Lower leg skin (tissue), 4 donors: ENCODE results near the gene KRTAP10-10. TPM values are rescaled to one million over a fixed set of nuclear protein-coding genes. Genes with fewer than 3 reads are reported as not detected.
"Not testable (repeated sequence)": the region's sequence is repeated elsewhere in the genome, so short reads cannot be mapped to it uniquely, and the experiment has no call there.

Source experiments
- DNase-seq, 2 donors: peaks; one replicate each; pipeline ENCODE4 v3.0.0-alpha.2; 2019; ENCODE audit warnings: low spot score in 2 of 2
- H3K4me3 ChIP-seq: fragments of 200-600 bp; sonication (generic); 2 replicates; pipeline ENCODE4 v1.5.1; 2017; ENCODE audit warnings: mild to moderate bottlenecking, low read depth; ENCODE audit not compliant: poor library complexity, severe bottlenecking
- POLR2A ChIP-seq, 2 donors: fragments of 450-650 bp; IDR thresholded peaks; one replicate each; pipeline ENCODE4 v1.6.1; 2016 to 2017; ENCODE audit warnings: antibody characterized with exemption in 2 of 2, mild to moderate bottlenecking in 1 of 2, moderate library complexity in 1 of 2
- WGBS, 2 donors: methylation state at CpG; one replicate each; pipeline ENCODE4 v1.1.5; 2018; 5-methylcytosine and 5-hydroxymethylcytosine counted together
- intact Hi-C: fragments of 100-400 bp; cut with DNase I; formaldehyde crosslinking; loops from one replicate; pipeline ENCODE4 v1.15.0; 2023; ENCODE audit warnings: low total_unique reads
- total RNA-seq, 4 donors: library from RNA; depleted of rRNA; stranded (reverse); fragments of >200 nt; gene quantifications; one replicate each; pipeline ENCODE4 v1.1.0, GENCODE V29; 2016
- TF ChIP-seq, protein P1 (sequence below), 3 donors: fragments of 450-650 bp; IDR thresholded peaks; one replicate each; pipeline ENCODE4 v1.5.1; 2016; ENCODE audit warnings: antibody characterized with exemption in 3 of 3, mild to moderate bottlenecking in 3 of 3, moderate library complexity in 2 of 3

Gene KRTAP10-10, protein sequence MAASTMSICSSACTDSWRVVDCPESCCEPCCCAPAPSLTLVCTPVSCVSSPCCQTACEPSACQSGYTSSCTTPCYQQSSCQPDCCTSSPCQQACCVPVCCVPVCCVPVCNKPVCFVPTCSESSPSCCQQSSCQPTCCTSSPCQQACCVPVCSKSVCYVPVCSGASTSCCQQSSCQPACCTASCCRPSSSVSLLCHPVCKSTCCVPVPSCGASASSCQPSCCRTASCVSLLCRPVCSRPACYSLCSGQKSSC
- total RNA-seq, result 1 to 10 TPM in 1 of 4 donors, not detected in 3; 5.3 TPM

DNA sequence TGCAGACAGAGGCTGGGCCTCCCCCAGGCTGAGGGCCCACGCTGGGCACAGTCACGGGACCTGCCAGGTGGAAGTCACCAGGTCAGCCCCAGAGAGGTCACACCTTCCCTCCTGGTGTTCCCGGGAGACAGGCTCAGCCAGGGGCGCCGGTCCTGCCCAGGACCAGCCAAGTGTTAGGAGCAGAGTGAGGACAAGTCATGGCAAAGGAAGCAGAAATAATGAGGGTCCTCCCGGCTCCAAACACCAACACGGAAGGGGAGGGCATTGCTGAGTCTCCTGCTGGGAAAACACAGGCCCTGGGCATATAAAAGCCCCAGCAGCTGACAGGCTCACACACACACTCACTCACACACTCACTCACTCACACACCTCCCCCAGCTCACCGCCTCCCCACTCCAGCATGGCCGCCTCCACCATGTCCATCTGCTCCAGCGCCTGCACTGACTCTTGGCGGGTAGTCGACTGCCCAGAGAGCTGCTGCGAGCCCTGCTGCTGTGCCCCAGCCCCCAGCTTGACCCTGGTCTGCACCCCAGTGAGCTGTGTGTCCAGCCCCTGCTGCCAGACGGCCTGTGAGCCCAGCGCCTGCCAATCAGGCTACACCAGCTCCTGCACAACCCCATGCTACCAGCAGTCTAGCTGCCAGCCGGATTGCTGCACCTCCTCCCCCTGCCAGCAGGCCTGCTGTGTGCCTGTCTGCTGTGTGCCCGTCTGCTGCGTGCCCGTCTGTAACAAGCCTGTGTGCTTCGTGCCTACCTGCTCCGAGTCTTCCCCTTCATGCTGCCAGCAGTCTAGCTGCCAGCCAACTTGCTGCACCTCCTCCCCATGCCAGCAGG lies at the start of gene KRTAP10-10:
Gene KRTAP10-10 (plus strand): TSS at position 339 of the 833 bp plus-strand sequence. CDS start 62 bp downstream, at position 401.
- intact Hi-C loops, result no loop called here
- TF ChIP-seq, protein P1, sequence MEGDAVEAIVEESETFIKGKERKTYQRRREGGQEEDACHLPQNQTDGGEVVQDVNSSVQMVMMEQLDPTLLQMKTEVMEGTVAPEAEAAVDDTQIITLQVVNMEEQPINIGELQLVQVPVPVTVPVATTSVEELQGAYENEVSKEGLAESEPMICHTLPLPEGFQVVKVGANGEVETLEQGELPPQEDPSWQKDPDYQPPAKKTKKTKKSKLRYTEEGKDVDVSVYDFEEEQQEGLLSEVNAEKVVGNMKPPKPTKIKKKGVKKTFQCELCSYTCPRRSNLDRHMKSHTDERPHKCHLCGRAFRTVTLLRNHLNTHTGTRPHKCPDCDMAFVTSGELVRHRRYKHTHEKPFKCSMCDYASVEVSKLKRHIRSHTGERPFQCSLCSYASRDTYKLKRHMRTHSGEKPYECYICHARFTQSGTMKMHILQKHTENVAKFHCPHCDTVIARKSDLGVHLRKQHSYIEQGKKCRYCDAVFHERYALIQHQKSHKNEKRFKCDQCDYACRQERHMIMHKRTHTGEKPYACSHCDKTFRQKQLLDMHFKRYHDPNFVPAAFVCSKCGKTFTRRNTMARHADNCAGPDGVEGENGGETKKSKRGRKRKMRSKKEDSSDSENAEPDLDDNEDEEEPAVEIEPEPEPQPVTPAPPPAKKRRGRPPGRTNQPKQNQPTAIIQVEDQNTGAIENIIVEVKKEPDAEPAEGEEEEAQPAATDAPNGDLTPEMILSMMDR (IDR thresholded peaks at IDR 0.05), result no peak
- no peak for TF ChIP-seq POLR2A (IDR thresholded peaks at IDR 0.05)
- peak in 1 of 2 donors; percentile 68 for DNase-seq
- H3K4me3 ChIP-seq, result no peak within 1 kb of the TSS
- WGBS, 2 donors, result 53 to 56% methylated on average over 21 of the region's 21 CpGs

GRCh38 chr21:44589094-44589493 lies 48.1 kb upstream of the KRTAP10-10 start:
- WGBS, 2 donors, result 93 to 95% methylated on average over 2 of the region's 2 CpGs
- H3K4me3 ChIP-seq, result no peak overlapping the region
- no peak for DNase-seq
- intact Hi-C loops, result no loop called here
- TF ChIP-seq, protein P1 (IDR thresholded peaks at IDR 0.05), result no peak
- TF ChIP-seq POLR2A (IDR thresholded peaks at IDR 0.05), result no peak

- DNase-seq, result peak in 1 of 2 donors; percentile 77
- 83 to 85% methylated on average over 22 to 24 of the region's 24 CpGs for WGBS, 2 donors
- TF ChIP-seq POLR2A (IDR thresholded peaks at IDR 0.05), result no peak
- TF ChIP-seq, protein P1 (IDR thresholded peaks at IDR 0.05), result no peak
- no peak overlapping the region for H3K4me3 ChIP-seq
- intact Hi-C loops, result no loop called here
Observed at GRCh38 chr21:44589586-44590305, 47.4 kb upstream of the KRTAP10-10 start.

DNA sequence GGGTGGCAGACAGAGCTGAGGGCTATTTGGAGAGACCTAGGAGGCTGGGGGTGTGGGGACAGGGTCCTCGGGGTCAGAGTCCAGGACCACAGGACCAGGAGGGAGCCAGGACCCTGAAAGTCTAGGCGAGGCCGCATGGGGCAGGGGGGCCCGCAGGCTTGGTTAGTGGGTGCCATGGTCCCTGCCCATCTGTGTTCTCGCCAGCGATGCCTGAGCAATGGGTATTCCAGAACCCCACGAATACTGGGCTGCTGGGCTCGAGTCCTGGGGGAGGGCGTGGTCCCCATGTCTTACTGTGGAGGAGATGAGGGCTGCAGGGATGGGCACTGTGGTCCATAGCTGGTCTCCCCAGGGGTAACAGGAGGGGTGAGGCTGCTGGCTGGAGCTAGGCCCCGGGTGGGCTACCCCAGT lies 46.8 kb upstream of the KRTAP10-10 start:
- TF ChIP-seq, protein P1 (IDR thresholded peaks at IDR 0.05), result no peak
- TF ChIP-seq POLR2A (IDR thresholded peaks at IDR 0.05), result no peak
- H3K4me3 ChIP-seq, result no peak overlapping the region
- 73 to 81% methylated on average over 7 to 9 of the region's 10 CpGs for WGBS, 2 donors
- intact Hi-C loops, result no loop called here
- DNase-seq, result peak in 1 of 2 donors; percentile 79

- DNase-seq, result peak in 1 of 2 donors; percentile 52
- 45 to 60% methylated on average over 17 to 19 of the region's 19 CpGs for WGBS, 2 donors
- H3K4me3 ChIP-seq, intact Hi-C loops: not testable (repeated sequence)
Observed at GRCh38 chr21:44590897-44591800, 46.0 kb upstream of the KRTAP10-10 start.

DNA sequence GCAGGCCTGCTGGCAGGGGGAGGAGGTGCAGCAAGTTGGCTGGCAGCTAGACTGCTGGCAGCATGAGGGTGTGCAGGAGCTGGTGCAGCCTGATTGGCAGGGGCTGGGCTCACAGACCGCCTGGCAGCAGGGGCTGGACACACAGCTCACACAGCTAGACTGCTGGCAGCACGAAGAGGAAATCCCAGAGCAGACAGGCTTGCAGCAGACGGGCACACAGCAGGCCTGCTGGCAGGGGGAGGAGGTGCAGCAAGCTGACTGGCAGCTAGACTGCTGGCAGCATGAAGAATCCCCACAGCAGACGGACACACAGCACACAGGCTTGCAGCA lies 45.4 kb upstream of the KRTAP10-10 start:
- 10% methylated on average over 2 of the region's 4 CpGs; no CpG with 5 or more reads in 1 of the 2 donors for WGBS, 2 donors
- intact Hi-C loops, H3K4me3 ChIP-seq, DNase-seq: not testable (repeated sequence)
